WERI-Rb-1 (cell line): ENCODE data around the gene PLXND1.

ENCODE experiments used
- DNase-seq: peaks from one replicate; pipeline ENCODE4 v3.0.0-alpha.2; 2020
- H3K27ac ChIP-seq: fragments of 250-450 bp; sonication (Bioruptor Pico); 2 replicates; pipeline ENCODE4 v1.5.1; 2020; ENCODE audit warnings: mild to moderate bottlenecking, moderate library complexity
- H3K27me3 ChIP-seq: fragments of 250-450 bp; sonication (Bioruptor Pico); 2 replicates; pipeline ENCODE4 v1.5.1; 2021; ENCODE audit warnings: mild to moderate bottlenecking, low read depth, moderate library complexity; ENCODE audit not compliant: insufficient read depth, severe bottlenecking
- H3K36me3 ChIP-seq: fragments of 250-450 bp; sonication (Bioruptor Pico); 2 replicates; pipeline ENCODE4 v1.5.1; 2020; ENCODE audit warnings: mild to moderate bottlenecking, moderate library complexity
- H3K4me3 ChIP-seq: 2 replicates; pipeline ENCODE4 v1.5.1; 2011; ENCODE audit warnings: low read depth, mild to moderate bottlenecking, control low read depth, low read length
- H3K9me3 ChIP-seq: fragments of 250-450 bp; sonication (Bioruptor Pico); 2 replicates; pipeline ENCODE4 v1.5.1; 2021; ENCODE audit warnings: mild to moderate bottlenecking, moderate library complexity; ENCODE audit not compliant: severe bottlenecking
- CTCF ChIP-seq: IDR thresholded peaks from 2 replicates; pipeline ENCODE4 v1.5.1; 2011; ENCODE audit warnings: low read depth, mild to moderate bottlenecking, control low read depth, inconsistent platforms, low read length

Gene PLXND1

DNA sequence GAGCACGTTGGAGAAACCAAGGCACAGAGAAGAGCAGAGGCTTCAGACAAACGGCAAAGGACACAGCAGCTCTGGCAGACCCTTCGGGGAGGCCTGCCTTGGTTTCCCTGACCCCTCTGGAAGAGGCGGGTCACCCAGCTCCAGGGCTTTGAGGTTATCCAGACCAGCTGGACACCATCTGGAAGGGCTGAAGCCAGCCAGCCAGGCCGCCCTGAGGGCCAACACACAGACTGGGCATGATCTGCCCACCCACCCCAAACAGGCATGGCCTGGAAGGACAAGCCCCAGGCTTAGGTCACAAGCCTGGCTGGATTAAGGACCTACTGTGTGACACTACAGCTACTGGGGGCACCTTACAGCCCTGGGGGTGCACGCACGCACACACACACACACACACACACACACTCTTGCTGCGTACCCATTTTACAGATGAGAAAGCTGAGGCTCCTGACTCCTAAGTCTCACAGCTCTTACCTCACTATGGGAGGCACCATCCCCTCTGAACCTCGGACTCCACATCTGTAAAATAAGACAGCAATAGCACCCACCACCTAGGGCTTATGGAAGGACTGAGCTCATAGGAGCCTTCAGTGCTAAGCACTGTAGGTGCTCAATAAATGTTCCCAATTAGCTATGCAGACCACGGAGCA lies 10.8 kb downstream of the PLXND1 start:
- Histone ChIP-seq H3K9me3 (no peaks in the 10 kb centered on the region), H3K36me3 (no peaks in the 10 kb centered on the region), H3K4me3 (no peak overlapping the region), H3K27me3 (no peaks in the 10 kb centered on the region), H3K27ac (no peak overlapping the region)
- TF ChIP-seq CTCF: no peak
- no peak for DNase-seq

- H3K27ac ChIP-seq: no peak overlapping the region
- H3K4me3 ChIP-seq: no peak overlapping the region
- DNase-seq: no peak
- H3K27me3 ChIP-seq: no peaks in the 10 kb centered on the region
- TF ChIP-seq CTCF: no peak
- no peaks in the 10 kb centered on the region for H3K9me3 ChIP-seq
- H3K36me3 ChIP-seq: no peaks in the 10 kb centered on the region
Observed at GRCh38 chr3:129594907-129595390, 11.5 kb downstream of the PLXND1 start.

- H3K9me3 ChIP-seq: no peaks in the 10 kb centered on the region
- H3K27ac ChIP-seq: peak overlapping the region; percentile 84; the same call in 1 of the 2 replicates
- no peak overlapping the region for H3K4me3 ChIP-seq
- DNase-seq: no peak
- no peak for TF ChIP-seq CTCF
- no peaks in the 10 kb centered on the region for H3K36me3 ChIP-seq
- no peaks in the 10 kb centered on the region for H3K27me3 ChIP-seq
Observed at GRCh38 chr3:129594409-129594808, 12.1 kb downstream of the PLXND1 start.

DNA sequence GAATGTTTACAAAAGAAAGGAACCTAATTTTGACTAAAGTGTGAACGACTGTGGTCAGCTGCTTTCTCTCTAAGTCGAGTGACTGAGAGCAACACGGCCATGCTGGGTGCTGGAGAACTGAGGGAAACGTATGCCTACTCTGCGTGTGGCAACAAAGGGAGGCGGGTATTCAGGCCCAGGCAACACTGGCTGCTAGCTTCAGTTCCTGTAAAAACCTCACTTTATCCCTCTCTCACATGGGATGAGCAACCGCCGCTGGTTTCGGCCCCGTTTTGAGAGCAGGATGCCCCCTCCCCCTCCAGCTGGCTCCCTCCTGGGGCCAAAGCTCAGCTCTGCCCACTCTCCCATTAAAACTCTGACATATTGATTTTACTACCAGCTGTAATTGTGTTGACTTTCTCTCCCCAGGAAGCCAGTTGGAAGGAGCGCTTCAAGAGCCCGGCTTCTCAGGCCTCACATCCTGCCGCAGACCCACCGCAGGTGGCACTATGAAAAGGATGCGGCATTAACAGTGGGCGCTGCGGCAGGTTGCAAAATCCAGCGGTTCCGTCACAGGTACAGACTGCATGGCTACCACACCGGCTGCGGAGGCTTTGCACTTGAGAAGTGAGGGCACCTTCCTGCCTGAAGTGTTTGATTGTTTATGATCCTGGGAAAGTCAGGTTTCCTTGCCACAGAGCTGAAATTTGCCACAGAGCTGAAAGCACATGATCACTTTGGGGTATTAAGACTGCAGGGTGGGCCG lies 12.7 kb downstream of the PLXND1 start:
- Histone ChIP-seq H3K4me3 (no peak overlapping the region), H3K27me3 (no peaks in the 10 kb centered on the region), H3K9me3 (no peaks in the 10 kb centered on the region), H3K36me3 (no peaks in the 10 kb centered on the region), H3K27ac (peak overlapping the region; percentile 84)
- TF ChIP-seq CTCF: no peak
- peak; percentile 50 for DNase-seq

DNA sequence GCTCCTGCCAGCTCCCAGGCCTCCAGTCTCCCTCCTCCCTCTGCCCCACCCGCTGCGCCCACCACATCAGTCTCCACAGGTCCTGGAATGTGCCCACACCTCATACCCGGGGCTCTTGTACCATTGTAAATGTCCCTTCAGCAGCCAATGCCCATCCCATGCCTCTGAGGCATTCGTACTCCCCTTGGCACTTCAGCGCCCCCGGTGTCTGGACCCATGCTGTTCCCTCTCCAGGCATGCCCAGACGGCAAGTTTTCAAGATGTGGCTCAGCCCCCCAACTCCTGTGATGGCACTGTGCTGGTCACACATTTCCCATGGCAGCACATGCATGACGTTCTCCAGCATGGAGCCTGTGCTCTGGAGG lies 13.3 kb downstream of the PLXND1 start:
- Histone ChIP-seq H3K9me3 (no peaks in the 10 kb centered on the region), H3K27ac (peak overlapping the region; percentile 84), H3K36me3 (no peaks in the 10 kb centered on the region), H3K4me3 (no peak overlapping the region), H3K27me3 (no peaks in the 10 kb centered on the region)
- DNase-seq: peak; percentile 42
- TF ChIP-seq CTCF: peak; percentile 20; the same call in 1 of the 2 replicates
